GM23338 (cell line): ENCODE data around the gene PRCD. TPM values are rescaled to one million over a fixed set of nuclear protein-coding genes. Genes with fewer than 3 reads are reported as not detected.

ENCODE experiments used
- ATAC-seq: fragments of 200-7000 bp; cut with Tn5 transposase; 3 replicates; pipeline ENCODE4 v1.9.1; 2020
- DNase-seq: peaks from one replicate; pipeline ENCODE4 v3.0.0-alpha.2; 2015; ENCODE audit warnings: low spot score
- H2AFZ ChIP-seq: fragments of 200-600 bp; sonication (generic); 2 replicates; pipeline ENCODE4 v1.8.0; 2016; ENCODE audit warnings: antibody characterized with exemption, mild to moderate bottlenecking, moderate library complexity
- H3F3A ChIP-seq: fragments of 200-600 bp; sonication (generic); replicated peaks from 2 replicates; pipeline ENCODE4 v1.8.0; 2017; ENCODE audit warnings: antibody characterized with exemption, mixed run types, low read depth
- H3K27ac ChIP-seq: fragments of 200-600 bp; sonication (generic); 2 replicates; pipeline ENCODE4 v1.6.1; 2016; ENCODE audit warnings: low read depth
- H3K27me3 ChIP-seq: fragments of 200-600 bp; sonication (generic); 2 replicates; pipeline ENCODE4 v1.8.0; 2016; ENCODE audit warnings: mild to moderate bottlenecking, mixed run types, moderate library complexity; ENCODE audit not compliant: insufficient read depth
- H3K36me3 ChIP-seq: fragments of 200-600 bp; sonication (generic); 2 replicates; pipeline ENCODE4 v1.8.0; 2016; ENCODE audit warnings: mild to moderate bottlenecking; ENCODE audit not compliant: insufficient read depth
- H3K4me1 ChIP-seq: fragments of 200-600 bp; sonication (generic); 2 replicates; pipeline ENCODE4 v1.8.0; 2016; ENCODE audit warnings: mild to moderate bottlenecking, moderate library complexity; ENCODE audit not compliant: insufficient read depth
- H3K4me2 ChIP-seq: fragments of 200-600 bp; sonication (generic); 2 replicates; pipeline ENCODE4 v1.7.1; 2017; ENCODE audit warnings: mixed run types
- H3K4me3 ChIP-seq: fragments of 200-600 bp; sonication (generic); 2 replicates; pipeline ENCODE4 v1.6.1; 2016; ENCODE audit warnings: mixed run types
- H3K79me2 ChIP-seq: fragments of 200-600 bp; sonication (generic); replicated peaks from 2 replicates; pipeline ENCODE4 v1.8.0; 2017; ENCODE audit warnings: mild to moderate bottlenecking; ENCODE audit not compliant: insufficient read depth
- H3K9me2 ChIP-seq: fragments of 200-600 bp; sonication (generic); 2 replicates; pipeline ENCODE4 v1.8.0; 2017; ENCODE audit not compliant: insufficient read depth
- H4K20me1 ChIP-seq: fragments of 200-600 bp; sonication (generic); replicated peaks from 2 replicates; pipeline ENCODE4 v1.8.0; 2017; ENCODE audit warnings: mild to moderate bottlenecking; ENCODE audit not compliant: insufficient read depth
- H3K27ac Mint-ChIP-seq: 2 replicates; pipeline ENCODE4 v1.8.0; 2020; ENCODE audit warnings: inconsistent platforms, mild to moderate bottlenecking, moderate library complexity, mixed read lengths
- H3K27me3 Mint-ChIP-seq: 3 replicates; pipeline ENCODE4 v1.8.0; 2022; ENCODE audit warnings: low read depth, mild to moderate bottlenecking, moderate library complexity, mixed read lengths, inconsistent platforms; ENCODE audit not compliant: insufficient read depth, poor library complexity
- H3K36me3 Mint-ChIP-seq: 3 replicates; pipeline ENCODE4 v1.8.0; 2021; ENCODE audit warnings: low read depth, mild to moderate bottlenecking, inconsistent platforms, moderate library complexity, mixed read lengths
- H3K4me1 Mint-ChIP-seq: 3 replicates; pipeline ENCODE4 v1.8.0; 2020; ENCODE audit warnings: mild to moderate bottlenecking, inconsistent platforms, mixed read lengths
- H3K4me3 Mint-ChIP-seq: 3 replicates; pipeline ENCODE4 v1.8.0; 2021; ENCODE audit warnings: moderate library complexity, mild to moderate bottlenecking, inconsistent platforms, mixed read lengths
- H3K9me3 Mint-ChIP-seq: 3 replicates; pipeline ENCODE4 v1.8.0; 2020; ENCODE audit warnings: moderate library complexity, mild to moderate bottlenecking, inconsistent platforms, mixed read lengths
- CREB1 ChIP-seq: fragments of 250-450 bp; sonication (Bioruptor Pico); IDR thresholded peaks from 2 replicates; pipeline ENCODE4 v1.5.0; 2020; ENCODE audit warnings: low read depth, mild to moderate bottlenecking, moderate library complexity
- EZH2phosphoT487 ChIP-seq: fragments of 200-600 bp; sonication (generic); IDR thresholded peaks from one replicate; pipeline ENCODE4 v1.8.1; 2018; ENCODE audit warnings: antibody characterized with exemption; ENCODE audit not compliant: unreplicated experiment
- JUNB ChIP-seq: IDR thresholded peaks from one replicate; pipeline ENCODE4 v1.6.1; 2016; ENCODE audit warnings: antibody characterized with exemption; ENCODE audit not compliant: unreplicated experiment
- NANOG ChIP-seq: IDR thresholded peaks from 2 replicates; pipeline ENCODE4 v1.6.1; 2016; ENCODE audit warnings: antibody characterized with exemption, borderline replicate concordance
- POLR2AphosphoS5 ChIP-seq: IDR thresholded peaks from 2 replicates; pipeline ENCODE4 v1.6.1; 2016; ENCODE audit warnings: antibody characterized with exemption, low read depth
- STAT1 ChIP-seq: IDR thresholded peaks from one replicate; pipeline ENCODE4 v1.6.1; 2016; ENCODE audit warnings: antibody characterized with exemption; ENCODE audit not compliant: unreplicated experiment
- ZNF114 ChIP-seq: fragments of 250-450 bp; sonication (Bioruptor Pico); IDR thresholded peaks from 2 replicates; pipeline ENCODE4 v1.5.0; 2020; ENCODE audit warnings: mild to moderate bottlenecking, moderate library complexity
- ZNF331 ChIP-seq: fragments of 250-450 bp; sonication (Bioruptor Pico); IDR thresholded peaks from 2 replicates; pipeline ENCODE4 v1.5.0; 2020; ENCODE audit warnings: low read depth, mild to moderate bottlenecking, moderate library complexity
- polyA plus RNA-seq: library from polyadenylated mRNA; unstranded; fragments of >200 nt; fragmentation: Nextera tagmentation; extraction: Ambion mirVana; gene quantifications from 2 replicates; pipeline ENCODE4 v1.2.1, GENCODE V29; 2016
- total RNA-seq: library from RNA; depleted of rRNA; stranded (reverse); fragments of >200 nt; shearing (Covaris generic); gene quantifications from 2 replicates; pipeline ENCODE4 v1.2.3, GENCODE V29; 2014
- TF ChIP-seq, protein P1 (sequence below): IDR thresholded peaks from one replicate; pipeline ENCODE4 v1.6.1; 2018; ENCODE audit warnings: antibody characterized with exemption; ENCODE audit not compliant: unreplicated experiment
- TF ChIP-seq, protein P2 (sequence below), 2 experiments: fragments of 200-600 bp in 1 of 2; sonication (generic) in 1 of 2; conservative IDR thresholded peaks; 2 replicates each; pipeline versions ENCODE4 v1.5.1 to v1.6.1; 2016 to 2017; ENCODE audit warnings: antibody characterized with exemption in 2 of 2, low read depth in 2 of 2, mild to moderate bottlenecking in 2 of 2, moderate library complexity in 1 of 2
- TF ChIP-seq, protein P3 (sequence below): IDR thresholded peaks from 2 replicates; pipeline ENCODE4 v1.6.1; 2016; ENCODE audit warnings: antibody characterized with exemption
- TF ChIP-seq, protein P4 (sequence below): fragments of 250-450 bp; sonication (Bioruptor Pico); IDR thresholded peaks from 2 replicates; pipeline ENCODE4 v1.5.0; 2020; ENCODE audit warnings: mild to moderate bottlenecking, moderate library complexity

Gene PRCD
- total and polyA plus RNA-seq, 2 experiments from 2014 or later = 0.38 to 1.6 TPM

DNA sequence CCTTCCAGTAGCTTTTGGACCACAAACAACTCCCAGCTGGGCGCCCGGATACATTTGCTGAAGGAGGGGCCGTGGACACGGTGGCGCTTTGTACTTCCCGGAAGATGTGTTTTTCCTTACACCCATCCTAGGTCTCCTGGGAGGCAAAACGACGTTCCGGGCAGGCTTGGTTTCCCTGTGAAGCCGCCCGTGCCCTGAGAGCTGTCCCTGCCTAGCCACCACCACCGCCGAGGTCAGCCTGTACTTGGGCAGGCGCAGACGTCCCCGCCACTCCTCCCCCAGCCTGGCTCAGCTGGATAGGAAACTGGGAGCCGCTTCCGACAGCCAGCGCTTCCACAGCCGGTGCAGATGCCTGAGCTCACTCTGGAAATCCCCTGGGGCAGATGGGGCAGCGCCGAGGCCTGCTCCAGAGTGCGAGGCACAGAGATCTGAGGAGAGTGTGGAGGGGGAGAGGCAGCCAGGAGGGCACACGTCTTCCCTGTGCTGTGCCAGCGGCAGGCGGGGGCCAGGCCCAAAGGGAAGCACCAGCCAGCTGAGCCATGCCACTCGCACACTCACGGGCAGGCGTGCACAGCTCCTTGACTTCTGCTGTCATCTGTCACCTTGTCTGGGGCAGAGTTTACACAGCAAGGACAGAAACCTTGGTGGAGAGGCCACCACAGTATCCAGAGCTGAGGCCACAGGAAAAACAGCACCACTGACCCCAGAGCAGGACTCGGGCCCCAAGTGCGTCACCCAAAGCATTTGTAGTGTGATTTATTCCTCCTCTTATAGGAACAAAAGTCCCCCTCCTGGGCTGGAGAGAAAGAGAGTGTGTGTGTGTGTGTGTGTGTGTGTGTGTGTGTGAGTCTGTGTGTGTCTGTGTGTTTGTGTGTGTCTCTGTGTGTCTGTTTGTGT lies 41.6 kb upstream of the PRCD start:
- Histone ChIP-seq H3K79me2 (peaks cover 3% of the 10 kb centered on the region; the same call in 1 of the 2 replicates), H3K9me2 (no peaks in the 10 kb centered on the region), H3F3A (0 out of 2 replicates have a peak, but pooled peaks cover 3% of the 10 kb centered on the region), H4K20me1 (peaks cover 3% of the 10 kb centered on the region; the same call in 1 of the 2 replicates), H3K4me3 (no peak overlapping the region), H3K27me3 (peaks cover 4% of the 10 kb centered on the region; the same call in 1 of the 2 replicates), H3K4me2 (peak overlapping the region; percentile 60), H3K27ac (no peak overlapping the region), H2AFZ (no peak overlapping the region), H3K36me3 (no peaks in the 10 kb centered on the region), H3K4me1 (peaks cover 27% of the 10 kb centered on the region)
- H3K36me3 Mint-ChIP-seq = no peaks in the 10 kb centered on the region
- peak; percentile 65 for DNase-seq
- peaks cover 53% of the 10 kb centered on the region for H3K4me1 Mint-ChIP-seq
- TF ChIP-seq, protein P1, sequence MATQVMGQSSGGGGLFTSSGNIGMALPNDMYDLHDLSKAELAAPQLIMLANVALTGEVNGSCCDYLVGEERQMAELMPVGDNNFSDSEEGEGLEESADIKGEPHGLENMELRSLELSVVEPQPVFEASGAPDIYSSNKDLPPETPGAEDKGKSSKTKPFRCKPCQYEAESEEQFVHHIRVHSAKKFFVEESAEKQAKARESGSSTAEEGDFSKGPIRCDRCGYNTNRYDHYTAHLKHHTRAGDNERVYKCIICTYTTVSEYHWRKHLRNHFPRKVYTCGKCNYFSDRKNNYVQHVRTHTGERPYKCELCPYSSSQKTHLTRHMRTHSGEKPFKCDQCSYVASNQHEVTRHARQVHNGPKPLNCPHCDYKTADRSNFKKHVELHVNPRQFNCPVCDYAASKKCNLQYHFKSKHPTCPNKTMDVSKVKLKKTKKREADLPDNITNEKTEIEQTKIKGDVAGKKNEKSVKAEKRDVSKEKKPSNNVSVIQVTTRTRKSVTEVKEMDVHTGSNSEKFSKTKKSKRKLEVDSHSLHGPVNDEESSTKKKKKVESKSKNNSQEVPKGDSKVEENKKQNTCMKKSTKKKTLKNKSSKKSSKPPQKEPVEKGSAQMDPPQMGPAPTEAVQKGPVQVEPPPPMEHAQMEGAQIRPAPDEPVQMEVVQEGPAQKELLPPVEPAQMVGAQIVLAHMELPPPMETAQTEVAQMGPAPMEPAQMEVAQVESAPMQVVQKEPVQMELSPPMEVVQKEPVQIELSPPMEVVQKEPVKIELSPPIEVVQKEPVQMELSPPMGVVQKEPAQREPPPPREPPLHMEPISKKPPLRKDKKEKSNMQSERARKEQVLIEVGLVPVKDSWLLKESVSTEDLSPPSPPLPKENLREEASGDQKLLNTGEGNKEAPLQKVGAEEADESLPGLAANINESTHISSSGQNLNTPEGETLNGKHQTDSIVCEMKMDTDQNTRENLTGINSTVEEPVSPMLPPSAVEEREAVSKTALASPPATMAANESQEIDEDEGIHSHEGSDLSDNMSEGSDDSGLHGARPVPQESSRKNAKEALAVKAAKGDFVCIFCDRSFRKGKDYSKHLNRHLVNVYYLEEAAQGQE = no peak
- TF ChIP-seq, protein P2, sequence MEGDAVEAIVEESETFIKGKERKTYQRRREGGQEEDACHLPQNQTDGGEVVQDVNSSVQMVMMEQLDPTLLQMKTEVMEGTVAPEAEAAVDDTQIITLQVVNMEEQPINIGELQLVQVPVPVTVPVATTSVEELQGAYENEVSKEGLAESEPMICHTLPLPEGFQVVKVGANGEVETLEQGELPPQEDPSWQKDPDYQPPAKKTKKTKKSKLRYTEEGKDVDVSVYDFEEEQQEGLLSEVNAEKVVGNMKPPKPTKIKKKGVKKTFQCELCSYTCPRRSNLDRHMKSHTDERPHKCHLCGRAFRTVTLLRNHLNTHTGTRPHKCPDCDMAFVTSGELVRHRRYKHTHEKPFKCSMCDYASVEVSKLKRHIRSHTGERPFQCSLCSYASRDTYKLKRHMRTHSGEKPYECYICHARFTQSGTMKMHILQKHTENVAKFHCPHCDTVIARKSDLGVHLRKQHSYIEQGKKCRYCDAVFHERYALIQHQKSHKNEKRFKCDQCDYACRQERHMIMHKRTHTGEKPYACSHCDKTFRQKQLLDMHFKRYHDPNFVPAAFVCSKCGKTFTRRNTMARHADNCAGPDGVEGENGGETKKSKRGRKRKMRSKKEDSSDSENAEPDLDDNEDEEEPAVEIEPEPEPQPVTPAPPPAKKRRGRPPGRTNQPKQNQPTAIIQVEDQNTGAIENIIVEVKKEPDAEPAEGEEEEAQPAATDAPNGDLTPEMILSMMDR (conservative IDR thresholded peaks at IDR 0.05; ENCODE audit: low read depth in 2 of 2) = no peak
- TF ChIP-seq POLR2AphosphoS5 = no peak
- TF ChIP-seq, protein P3, sequence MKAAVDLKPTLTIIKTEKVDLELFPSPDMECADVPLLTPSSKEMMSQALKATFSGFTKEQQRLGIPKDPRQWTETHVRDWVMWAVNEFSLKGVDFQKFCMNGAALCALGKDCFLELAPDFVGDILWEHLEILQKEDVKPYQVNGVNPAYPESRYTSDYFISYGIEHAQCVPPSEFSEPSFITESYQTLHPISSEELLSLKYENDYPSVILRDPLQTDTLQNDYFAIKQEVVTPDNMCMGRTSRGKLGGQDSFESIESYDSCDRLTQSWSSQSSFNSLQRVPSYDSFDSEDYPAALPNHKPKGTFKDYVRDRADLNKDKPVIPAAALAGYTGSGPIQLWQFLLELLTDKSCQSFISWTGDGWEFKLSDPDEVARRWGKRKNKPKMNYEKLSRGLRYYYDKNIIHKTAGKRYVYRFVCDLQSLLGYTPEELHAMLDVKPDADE = no peak
- no peak for TF ChIP-seq CREB1 (CRISPR knock-in tag)
- no peak for TF ChIP-seq ZNF331 (CRISPR knock-in tag)
- no peak for TF ChIP-seq EZH2phosphoT487
- no peak for TF ChIP-seq STAT1
- TF ChIP-seq NANOG = no peak
- TF ChIP-seq JUNB = no peak
- TF ChIP-seq ZNF114 (CRISPR knock-in tag) = no peak
- TF ChIP-seq, protein P4, sequence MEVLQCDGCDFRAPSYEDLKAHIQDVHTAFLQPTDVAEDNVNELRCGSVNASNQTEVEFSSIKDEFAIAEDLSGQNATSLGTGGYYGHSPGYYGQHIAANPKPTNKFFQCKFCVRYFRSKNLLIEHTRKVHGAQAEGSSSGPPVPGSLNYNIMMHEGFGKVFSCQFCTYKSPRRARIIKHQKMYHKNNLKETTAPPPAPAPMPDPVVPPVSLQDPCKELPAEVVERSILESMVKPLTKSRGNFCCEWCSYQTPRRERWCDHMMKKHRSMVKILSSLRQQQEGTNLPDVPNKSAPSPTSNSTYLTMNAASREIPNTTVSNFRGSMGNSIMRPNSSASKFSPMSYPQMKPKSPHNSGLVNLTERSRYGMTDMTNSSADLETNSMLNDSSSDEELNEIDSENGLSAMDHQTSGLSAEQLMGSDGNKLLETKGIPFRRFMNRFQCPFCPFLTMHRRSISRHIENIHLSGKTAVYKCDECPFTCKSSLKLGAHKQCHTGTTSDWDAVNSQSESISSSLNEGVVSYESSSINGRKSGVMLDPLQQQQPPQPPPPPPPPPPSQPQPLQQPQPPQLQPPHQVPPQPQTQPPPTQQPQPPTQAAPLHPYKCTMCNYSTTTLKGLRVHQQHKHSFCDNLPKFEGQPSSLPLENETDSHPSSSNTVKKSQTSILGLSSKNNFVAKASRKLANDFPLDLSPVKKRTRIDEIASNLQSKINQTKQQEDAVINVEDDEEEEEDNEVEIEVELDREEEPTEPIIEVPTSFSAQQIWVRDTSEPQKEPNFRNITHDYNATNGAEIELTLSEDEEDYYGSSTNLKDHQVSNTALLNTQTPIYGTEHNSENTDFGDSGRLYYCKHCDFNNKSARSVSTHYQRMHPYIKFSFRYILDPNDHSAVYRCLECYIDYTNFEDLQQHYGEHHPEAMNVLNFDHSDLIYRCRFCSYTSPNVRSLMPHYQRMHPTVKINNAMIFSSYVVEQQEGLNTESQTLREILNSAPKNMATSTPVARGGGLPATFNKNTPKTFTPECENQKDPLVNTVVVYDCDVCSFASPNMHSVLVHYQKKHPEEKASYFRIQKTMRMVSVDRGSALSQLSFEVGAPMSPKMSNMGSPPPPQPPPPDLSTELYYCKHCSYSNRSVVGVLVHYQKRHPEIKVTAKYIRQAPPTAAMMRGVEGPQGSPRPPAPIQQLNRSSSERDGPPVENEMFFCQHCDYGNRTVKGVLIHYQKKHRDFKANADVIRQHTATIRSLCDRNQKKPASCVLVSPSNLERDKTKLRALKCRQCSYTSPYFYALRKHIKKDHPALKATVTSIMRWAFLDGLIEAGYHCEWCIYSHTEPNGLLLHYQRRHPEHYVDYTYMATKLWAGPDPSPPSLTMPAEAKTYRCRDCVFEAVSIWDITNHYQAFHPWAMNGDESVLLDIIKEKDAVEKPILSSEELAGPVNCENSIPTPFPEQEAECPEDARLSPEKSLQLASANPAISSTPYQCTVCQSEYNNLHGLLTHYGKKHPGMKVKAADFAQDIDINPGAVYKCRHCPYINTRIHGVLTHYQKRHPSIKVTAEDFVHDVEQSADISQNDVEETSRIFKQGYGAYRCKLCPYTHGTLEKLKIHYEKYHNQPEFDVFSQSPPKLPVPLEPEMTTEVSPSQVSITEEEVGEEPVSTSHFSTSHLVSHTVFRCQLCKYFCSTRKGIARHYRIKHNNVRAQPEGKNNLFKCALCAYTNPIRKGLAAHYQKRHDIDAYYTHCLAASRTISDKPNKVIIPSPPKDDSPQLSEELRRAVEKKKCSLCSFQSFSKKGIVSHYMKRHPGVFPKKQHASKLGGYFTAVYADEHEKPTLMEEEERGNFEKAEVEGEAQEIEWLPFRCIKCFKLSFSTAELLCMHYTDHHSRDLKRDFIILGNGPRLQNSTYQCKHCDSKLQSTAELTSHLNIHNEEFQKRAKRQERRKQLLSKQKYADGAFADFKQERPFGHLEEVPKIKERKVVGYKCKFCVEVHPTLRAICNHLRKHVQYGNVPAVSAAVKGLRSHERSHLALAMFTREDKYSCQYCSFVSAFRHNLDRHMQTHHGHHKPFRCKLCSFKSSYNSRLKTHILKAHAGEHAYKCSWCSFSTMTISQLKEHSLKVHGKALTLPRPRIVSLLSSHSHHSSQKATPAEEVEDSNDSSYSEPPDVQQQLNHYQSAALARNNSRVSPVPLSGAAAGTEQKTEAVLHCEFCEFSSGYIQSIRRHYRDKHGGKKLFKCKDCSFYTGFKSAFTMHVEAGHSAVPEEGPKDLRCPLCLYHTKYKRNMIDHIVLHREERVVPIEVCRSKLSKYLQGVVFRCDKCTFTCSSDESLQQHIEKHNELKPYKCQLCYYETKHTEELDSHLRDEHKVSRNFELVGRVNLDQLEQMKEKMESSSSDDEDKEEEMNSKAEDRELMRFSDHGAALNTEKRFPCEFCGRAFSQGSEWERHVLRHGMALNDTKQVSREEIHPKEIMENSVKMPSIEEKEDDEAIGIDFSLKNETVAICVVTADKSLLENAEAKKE (CRISPR knock-in tag) = no peak
- H3K9me3 Mint-ChIP-seq = no peaks in the 10 kb centered on the region
- H3K4me3 Mint-ChIP-seq = peak overlapping the region; percentile 38; the same call in 1 of the 3 replicates
- 0 out of 2 replicates have a peak overlapping the region, but pooled peaks have one; percentile 53 for H3K27ac Mint-ChIP-seq
- ATAC-seq = peak; percentile 41
- peaks cover 21% of the 10 kb centered on the region for H3K27me3 Mint-ChIP-seq
